ENCODE data around the gene TCF7L2.

The TCF7L2 gene

GRCh38 chr10:113025487-113025886, 75.4 kb downstream of the TCF7L2 start:
- no peak for DNase-seq

DNA sequence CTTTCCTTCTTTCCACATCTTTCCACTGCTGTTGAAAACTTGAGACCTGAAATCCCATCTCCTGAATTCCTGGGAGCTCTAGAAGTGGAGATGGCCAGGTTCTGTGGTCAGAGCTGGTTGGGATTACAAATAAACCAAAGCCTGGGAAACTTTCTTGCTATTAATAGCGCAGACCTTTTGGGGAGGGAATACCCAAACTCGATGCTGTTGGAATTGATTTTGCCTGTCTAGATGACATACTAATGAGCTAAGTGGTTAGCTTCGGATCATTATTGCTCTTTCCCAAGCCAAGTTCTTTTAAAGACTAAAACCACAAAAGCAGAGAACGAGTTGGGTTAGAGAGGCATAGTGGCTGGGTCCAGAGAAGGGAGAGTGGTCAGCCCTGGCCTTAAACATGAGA, 76.6 kb downstream of the TCF7L2 start:
- DNase-seq = no peak

DNA sequence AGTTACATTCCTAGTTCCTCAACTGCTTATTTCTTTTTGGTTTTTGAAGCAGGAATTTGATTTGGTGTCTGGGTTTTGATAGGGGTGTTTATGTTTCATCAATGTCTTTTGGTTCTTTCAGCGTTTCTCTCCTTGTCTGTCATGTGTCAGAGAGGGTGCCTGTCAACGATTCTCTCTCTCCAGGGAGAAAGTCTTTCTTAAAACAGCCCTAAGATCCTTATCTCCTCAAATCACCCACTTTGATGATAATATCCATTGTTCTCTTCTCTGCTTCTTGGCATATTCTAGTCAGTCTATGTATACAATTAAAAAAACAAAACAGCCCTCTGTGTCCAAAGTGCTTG, 77.2 kb downstream of the TCF7L2 start:
- DNase-seq = no peak

DNA sequence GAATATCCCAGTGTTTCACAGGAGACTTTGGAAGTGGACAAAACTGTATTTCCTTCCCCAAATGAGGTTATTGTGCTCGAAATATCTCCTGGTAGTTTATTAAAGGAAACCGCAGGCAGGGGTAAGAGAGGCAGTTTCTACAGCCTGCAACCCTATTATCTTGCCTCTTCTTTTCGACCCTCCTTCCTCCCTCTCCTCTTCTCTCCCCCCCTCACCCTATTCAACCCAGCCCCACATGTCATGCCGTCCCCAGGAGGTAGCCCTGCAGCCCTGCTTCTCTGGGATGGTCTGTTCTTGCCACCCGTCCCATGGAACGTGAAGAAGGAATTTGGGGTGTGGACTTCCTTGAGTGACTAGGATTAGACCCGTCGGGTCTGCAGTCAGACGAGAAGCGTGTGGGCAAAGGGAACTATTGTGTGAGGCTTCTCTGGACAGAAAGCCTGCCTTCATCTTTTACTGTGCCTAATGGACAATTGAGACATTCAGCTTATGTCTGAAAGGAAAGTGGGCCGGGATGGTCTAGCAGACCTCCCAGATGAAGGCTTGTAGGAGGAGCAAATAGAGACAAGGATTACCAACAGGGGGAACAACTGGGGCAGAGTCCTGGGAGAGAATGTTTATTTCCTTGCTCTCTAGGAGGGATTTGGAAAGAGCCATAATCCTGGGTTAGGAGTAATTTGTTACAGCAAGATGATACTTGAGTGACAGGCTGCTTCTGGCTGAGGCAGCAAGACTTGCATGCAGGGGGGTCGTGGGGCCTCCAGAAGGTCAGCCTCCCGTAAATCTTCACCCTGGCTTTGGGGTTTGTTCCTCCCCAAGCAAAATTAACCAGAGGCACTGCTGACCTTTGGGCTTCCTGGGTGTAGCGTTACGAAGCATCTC, 77.8 kb downstream of the TCF7L2 start:
- DNase-seq = no peak

- DNase-seq = no peak
These were observed 78.7 kb downstream of the TCF7L2 start for GRCh38 chr10:113028456-113029440.

DNA sequence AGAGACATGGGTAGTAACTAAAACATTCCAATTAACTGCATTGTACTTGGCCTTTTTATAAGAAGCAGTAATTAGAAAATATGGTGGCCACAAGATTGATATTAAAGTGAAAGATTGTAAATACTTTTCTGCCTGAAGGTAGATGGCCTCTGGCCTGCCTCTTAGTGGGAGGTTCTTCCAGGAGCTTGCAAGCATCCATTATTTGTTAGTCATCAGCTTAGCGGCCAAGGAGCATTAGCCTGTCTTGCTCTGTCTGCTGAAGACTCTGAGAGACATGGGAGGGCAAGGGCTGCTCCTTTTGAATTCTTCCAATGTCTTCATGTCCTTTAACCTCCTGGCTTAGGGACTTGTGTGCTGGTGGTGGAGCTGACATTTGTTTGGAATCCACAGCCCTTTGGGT, 80.4 kb downstream of the TCF7L2 start:
- DNase-seq = no peak

GRCh38 chr10:113031147-113031546, 81.1 kb downstream of the TCF7L2 start:
- DNase-seq = no peak

DNA sequence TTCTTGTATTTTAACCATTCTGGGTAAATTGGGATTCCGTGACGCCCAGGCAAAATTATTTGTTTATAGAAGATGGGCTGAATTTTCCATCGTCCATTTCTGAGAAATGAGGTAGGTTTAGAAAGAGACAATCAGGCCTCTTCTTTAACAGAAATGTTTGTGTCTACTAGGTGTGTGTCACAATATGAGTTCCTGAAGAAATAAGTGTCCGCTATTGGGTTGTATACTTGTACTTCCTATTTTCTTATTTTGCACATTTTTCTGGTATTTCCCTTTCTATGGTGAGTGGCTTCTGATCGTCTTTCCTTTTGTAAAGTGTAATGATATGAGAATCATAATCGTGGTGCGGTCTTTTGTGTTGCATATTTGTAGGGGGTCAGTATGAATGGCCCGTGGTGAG, 83.9 kb downstream of the TCF7L2 start:
- no peak for DNase-seq

DNA sequence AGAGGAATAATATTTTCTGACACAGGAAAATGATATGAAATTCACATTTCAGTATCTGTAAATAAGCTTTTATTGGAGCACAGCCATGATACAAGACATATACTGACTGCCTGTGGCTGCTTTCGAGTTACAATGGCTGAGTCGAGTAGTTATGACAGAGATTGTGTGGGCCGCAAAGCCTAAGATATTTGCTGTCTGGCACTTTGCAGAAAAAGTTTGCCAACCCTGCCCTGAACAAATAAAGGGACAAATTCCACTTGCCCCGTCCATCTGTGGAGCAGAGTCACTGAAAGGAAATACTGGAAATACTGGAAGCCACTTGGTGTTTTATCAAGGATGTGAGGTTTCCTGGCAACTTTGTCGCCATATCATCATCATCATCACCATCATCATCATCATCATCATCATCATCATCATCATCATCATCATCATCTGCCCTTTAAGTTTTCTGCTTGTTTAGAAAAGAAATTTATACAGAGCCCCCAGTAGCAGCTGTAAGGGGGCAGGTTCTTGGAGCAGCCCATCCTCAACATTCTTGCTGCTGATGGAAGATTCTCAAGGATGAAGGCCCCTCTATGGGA, 85.8 kb downstream of the TCF7L2 start:
- DNase-seq = no peak

DNA sequence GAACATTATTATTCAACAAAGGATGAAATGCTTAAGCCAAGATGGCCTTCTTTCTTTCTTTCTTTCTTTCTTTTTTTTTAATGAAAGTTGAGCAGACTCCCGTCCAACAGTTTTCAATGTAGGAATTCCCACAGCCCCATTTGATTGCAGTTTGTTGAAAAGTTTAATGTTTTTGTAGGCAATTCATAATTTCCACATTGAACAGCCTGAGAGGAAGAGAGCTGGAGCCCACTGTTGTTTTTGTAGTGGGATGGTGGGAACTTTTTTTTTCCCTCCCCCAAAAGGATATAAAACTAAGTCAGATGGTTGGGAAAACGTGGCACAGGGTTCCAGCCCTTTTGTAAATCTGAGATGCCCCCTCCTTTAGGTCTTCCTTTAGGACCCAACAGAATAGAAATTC, 86.6 kb downstream of the TCF7L2 start:
- no peak for DNase-seq

DNA sequence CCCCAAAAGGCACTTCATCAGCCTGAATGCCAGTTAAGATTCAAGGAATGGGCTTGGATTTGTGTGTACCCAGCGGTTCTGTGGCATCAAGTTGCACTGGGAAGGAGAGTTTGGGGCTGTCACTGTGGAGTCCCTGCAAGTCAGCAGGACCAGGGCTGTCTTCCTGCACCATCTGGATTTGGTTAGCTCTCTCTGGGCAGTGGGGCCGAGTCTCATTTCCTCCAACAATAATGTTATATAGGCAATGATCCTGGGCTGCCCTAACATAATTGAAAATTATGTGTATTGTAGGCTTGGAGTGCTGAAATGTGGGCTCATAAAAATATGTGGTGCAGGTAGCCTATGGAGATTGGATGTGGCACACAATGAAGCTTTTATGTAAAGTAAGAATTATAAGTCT, 87.2 kb downstream of the TCF7L2 start:
- no peak for DNase-seq

DNA sequence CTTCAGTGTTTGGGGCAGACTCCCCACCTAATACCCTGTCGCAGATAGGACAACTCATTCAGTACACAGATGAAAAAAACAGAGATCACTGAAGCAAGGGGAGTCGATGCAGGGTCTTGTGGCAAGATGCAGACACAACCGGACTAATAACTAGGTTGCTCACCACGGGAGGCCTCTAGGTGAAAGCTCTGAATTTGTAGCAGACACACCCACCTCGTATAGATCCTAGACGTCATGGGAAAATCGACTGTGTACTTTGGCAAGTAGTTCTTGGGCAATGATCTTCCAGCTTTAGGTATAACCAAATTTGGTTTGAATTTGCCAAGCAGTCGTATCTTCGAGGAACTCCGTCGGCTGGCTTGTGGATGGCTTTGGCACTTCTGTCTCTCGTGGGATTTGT, 88.1 kb downstream of the TCF7L2 start:
- no peak for DNase-seq

DNA sequence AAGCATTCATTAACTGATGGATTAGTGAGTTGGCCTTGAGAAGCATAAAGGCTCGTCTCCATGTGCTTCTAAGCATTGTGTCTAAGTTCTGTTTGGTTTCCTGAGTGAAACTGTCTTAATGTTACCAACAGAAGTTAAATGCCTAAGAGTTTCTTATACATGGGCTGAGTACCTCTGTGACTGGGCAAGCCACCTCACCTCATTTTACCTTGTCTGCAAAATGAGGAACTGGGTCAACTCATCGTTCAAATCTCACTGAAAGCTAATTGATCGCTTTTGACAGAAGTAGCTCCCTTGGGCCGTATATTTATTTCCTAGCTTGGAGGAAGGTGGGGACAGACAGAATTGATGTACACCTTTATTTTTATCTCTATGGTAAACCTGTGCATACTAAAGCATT, 88.9 kb downstream of the TCF7L2 start:
- no peak for DNase-seq

DNA sequence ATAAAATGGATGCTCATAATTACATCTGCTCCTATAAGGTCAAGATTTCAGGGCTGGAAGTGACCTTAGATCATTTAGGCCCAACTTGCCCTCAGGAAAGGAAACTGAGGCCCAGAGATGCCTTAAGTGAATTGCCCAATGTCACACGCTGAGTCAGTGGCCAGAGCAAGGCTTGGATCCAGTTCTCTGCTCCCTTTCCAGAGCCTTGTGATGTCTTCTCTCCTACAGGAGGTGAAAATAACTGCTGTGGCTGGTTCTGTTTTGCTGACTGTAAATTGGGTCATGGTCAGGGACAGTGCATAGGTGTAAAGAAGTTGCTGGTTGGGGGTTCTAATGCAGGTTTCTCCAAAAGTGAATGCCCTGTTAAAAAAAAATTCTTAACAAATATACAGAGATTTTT, 91.3 kb downstream of the TCF7L2 start:
- DNase-seq = no peak

DNA sequence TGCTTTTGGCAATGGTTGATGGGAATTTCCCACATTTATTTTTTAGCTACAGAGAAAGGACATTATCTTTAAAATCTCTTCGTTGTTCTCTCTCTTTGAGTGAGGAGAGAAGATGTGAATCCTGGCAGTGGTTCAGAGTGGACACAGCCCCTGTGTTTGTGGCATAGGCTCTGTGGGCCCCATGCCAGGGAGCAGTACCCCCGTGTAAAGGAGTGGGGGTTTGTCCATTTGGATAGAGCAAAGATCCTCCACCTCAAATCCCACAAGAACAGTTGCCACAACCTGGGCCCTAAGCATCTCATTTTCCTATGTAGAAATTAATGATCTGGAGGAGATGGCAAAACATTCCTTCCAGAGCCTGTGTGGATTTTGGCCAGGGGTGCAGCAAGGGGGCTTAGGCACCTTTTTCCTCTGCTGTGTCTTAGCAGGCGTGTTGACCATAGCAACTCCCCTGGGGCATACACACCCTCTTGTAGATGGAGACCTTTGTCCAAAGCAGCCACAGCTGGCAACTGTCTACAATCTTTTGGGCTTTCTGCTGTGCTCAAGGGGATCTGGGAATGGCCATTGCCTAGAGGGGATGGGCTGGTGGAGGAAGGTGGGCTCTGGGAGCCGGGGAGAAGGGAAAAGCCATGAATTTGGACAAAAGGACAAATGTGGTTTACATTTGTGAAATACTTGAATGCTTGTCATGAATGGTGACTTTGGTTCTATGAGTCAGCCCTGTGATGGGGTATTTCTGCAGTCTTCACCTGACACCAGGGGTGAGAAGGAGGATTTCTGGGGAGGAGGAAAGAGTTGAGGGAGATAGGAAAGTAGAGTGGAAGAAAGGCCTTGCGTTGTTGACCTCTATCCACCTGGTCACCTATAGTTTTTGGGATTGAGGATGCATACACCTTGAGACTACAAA, 92.0 kb downstream of the TCF7L2 start:
- DNase-seq = no peak

DNA sequence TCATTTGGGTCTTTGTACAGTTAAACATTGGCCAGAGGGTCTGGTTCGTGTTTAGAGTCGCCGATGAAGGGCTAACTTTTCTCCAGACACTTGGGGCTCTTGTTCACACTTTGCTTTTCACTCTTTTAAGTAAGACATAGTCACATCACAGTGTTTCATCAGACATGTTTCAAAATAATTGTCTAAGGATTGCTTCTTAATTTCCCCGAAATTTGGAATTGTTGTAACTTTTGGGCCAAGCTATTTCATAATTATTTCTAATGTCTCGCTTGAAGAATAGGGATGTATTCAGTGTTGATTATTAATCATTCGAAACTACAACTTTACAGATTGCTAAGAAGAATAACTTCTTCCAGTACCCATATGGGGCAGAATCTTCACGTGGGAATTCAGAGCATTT, 92.8 kb downstream of the TCF7L2 start:
- no peak for DNase-seq

GRCh38 chr10:113044016-113044755, 94.1 kb downstream of the TCF7L2 start:
- no peak for DNase-seq

DNA sequence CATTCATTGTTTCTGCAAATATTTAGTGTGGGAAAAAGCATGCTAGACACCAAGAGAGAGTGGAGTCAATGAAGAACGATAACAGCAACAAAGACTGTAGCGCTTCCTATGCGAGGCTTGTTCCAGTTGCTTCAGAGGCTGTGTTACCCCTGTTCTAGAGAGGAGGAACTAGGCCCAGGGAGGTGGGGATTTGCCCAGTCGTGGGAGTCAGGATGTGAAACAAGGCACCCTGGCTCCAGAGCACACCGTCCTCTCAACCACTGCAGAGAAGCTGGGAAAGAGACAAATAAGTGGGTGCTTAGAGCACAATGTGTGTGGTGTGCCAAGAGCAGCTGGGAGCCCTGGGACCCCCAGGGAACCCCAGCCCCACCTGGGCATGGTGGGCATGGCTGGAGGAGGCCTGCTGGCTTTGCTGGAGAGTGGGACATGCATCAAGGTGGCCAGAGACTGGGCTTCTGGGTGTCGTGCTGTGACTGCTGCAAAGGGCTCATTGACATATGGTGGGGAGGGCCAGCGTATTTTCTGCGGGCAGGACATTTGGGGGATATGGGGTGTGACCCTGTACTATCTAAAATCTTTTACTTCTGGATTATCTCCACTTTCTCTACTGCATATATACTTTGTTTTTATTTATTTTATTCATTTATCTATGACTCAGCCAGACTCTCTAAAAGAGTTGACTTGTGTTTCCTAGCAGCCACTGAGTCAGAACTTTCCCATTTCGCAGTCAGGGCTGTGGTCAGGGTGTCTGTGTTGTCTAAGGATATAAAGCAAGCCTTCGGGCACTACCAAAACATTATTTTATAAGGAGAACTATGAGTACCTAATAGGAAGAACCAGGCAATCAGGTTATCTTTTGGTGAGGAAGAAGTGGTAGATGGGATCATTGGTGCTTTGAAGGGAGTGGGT, 95.4 kb downstream of the TCF7L2 start:
- DNase-seq = no peak

- no peak for DNase-seq
These were observed 97.1 kb downstream of the TCF7L2 start for GRCh38 chr10:113047151-113047550.

DNA sequence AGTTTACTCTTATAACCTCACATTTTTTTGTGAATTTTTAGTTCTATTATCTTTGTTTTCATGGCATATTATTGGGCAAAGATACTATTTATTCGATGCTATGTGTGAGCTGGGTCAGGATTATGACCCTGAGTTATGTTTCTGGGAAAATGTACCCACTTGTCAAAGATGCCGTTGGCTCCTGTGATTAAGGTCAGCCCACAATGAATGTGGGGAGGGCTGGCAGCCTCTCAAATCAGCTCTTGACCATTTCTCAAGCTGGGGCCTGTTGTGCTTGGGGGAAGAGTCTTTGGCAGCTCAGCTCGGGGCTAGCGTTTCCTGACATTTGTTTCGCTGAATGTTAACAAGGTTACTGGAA, 97.5 kb downstream of the TCF7L2 start:
- DNase-seq = no peak

Measured in NCI-H510A treated with DMSO at 0.1 percent for 48 hours (cell line).